ENCODE data around the gene TRAF1.

The TRAF1 gene

GRCh38 chr9:120938851-120939250, 12.3 kb upstream of the TRAF1 start:
- no peak for DNase-seq

- no peak for DNase-seq
These were observed 11.0 kb upstream of the TRAF1 start for GRCh38 chr9:120937596-120937995.

GRCh38 chr9:120937127-120937526, 10.5 kb upstream of the TRAF1 start:
- no peak for DNase-seq

GRCh38 chr9:120936764-120937122, 10.1 kb upstream of the TRAF1 start:
- DNase-seq = no peak

GRCh38 chr9:120936011-120936763, 9.6 kb upstream of the TRAF1 start:
- peak; percentile 44 for DNase-seq

- peak; percentile 85 for DNase-seq
These were observed 8.8 kb upstream of the TRAF1 start for GRCh38 chr9:120935383-120935857.

- no peak for DNase-seq
These were observed 7.7 kb upstream of the TRAF1 start for GRCh38 chr9:120934281-120934680.

- DNase-seq = no peak
These were observed 6.9 kb upstream of the TRAF1 start for GRCh38 chr9:120933310-120934055.

GRCh38 chr9:120932086-120932823, 5.7 kb upstream of the TRAF1 start:
- no peak for DNase-seq

GRCh38 chr9:120931231-120932085, 4.9 kb upstream of the TRAF1 start:
- no peak for DNase-seq

- no peak for DNase-seq
These were observed 2.7 kb upstream of the TRAF1 start for GRCh38 chr9:120929229-120929791.

- DNase-seq = no peak
These were observed 2.1 kb upstream of the TRAF1 start for GRCh38 chr9:120928483-120929228.

GRCh38 chr9:120928015-120928482, 1.5 kb upstream of the TRAF1 start:
- no peak for DNase-seq

- no peak for DNase-seq
These were observed 846 bp upstream of the TRAF1 start for GRCh38 chr9:120927269-120928014.

GRCh38 chr9:120925535-120926396, 830 bp downstream of the TRAF1 start:
- DNase-seq = no peak

GRCh38 chr9:120924698-120925534, 1.7 kb downstream of the TRAF1 start:
- no peak for DNase-seq

- no peak for DNase-seq
These were observed 2.8 kb downstream of the TRAF1 start for GRCh38 chr9:120923620-120924328.

All from NCI-H2081 treated with DMSO at 0.1 percent for 48 hours (cell line).